IPS-18c (cell line): ENCODE results near the gene CHKB.
A peak's percentile ranks its signal among the peaks of the same experiment; 100 is the strongest.

Experiments
- H3K4me3 ChIP-seq: 2 replicates; pipeline ENCODE4 v1.7.0; 2013; ENCODE audit warnings: low read depth, mild to moderate bottlenecking, low read length, moderate library complexity; ENCODE audit not compliant: insufficient read depth
- H3K9me3 ChIP-seq: one replicate; pipeline ENCODE4 v1.6.1; 2013; ENCODE audit warnings: mild to moderate bottlenecking, low read length, moderate library complexity; ENCODE audit not compliant: control insufficient read depth, insufficient read depth

The CHKB gene

DNA sequence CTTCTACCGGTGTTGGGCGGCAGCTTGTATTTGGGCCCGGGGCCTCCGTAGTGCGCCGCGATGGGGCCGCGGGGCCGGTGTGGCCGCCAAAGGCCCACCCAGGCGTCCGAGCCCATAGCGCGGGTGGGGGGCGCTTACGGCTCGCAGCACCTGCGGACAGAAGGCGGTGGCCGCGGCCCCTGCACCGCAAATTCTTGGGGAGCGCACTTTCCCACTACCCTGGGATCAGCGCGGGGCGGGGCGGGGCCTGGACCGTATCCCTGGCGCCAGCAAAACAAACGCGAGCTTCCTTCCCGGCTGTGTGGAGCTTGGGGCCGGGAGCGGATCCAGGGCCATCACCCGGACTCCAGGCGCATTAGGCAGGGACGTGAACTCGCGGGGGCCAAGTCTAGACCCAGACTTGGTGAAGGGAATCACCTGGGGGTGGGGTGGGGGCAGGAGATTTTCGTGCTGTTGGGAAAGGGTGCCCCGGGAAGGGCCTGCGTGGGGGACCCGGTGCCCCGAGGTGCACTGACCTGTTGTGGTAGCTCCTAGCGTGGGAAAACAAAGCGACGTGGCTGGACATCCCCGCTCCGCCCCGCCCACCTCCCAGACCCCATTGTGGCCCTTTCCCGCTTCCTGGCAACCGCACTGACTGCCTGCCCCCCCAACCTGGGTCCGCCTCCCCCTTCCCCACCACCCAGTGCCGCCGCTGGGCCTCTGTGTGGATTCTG lies 50.5 kb downstream of the CHKB start:
- peak overlapping the region; percentile 52 for H3K4me3 ChIP-seq
- H3K9me3 ChIP-seq, result peaks cover 3% of the 10 kb centered on the region

DNA sequence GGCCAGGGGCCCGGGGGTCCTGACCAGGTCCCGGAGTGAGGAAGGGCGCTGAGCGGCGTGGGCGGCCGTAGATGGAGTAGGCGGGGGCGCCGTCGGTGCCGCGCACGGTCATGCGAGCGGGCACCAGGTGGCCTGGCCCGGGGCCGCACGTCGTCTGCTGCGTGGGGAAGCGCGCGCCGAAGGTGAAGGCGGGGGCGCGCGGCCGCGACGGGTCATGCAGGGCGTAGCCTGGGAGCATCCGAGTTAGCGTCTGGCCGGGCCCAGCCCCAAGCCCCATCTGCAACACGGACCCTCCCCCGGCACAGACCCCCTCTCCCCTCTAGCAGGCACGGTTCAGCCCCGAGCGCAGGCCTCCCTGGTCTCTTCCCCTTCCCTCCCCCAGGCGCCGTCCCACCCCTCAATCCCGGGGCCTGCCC lies 51.1 kb downstream of the CHKB start:
- peaks cover 6% of the 10 kb centered on the region for H3K9me3 ChIP-seq
- H3K4me3 ChIP-seq, result peak overlapping the region; percentile 52

DNA sequence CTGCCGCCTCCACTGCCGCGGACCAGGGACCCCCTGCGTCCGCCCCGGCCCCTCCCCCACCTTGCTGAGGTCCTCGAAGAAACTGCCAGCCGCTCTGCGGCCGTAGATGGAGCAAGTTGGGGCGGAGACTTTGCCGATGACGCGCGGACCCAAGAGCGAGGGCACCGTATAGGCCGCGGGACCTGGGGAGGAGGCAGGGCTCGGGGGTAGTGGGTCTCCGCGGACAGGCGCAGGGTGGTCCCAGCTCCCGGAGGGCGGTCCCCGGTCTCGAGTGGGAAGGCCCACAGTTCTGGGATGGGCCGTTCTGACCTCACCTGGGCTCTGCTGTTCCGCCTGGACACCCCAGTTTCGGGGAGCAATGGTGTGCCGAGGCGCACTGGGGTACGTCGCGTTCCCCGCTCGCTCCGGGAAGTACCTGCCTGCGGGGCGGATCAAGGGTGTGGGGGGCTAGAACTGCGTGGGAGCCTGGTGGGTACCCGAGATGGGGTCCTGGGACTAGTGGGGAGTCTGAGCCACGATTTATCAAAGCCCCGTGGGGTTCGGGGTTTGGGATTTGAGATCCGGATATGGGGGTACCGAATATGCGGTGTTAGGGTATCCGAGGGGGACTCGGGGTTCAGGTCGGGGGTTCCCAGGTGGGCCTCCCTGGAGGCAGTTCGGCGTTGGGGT lies 51.6 kb downstream of the CHKB start:
- Histone ChIP-seq H3K9me3 (peaks cover 6% of the 10 kb centered on the region), H3K4me3 (peak overlapping the region; percentile 52)

DNA sequence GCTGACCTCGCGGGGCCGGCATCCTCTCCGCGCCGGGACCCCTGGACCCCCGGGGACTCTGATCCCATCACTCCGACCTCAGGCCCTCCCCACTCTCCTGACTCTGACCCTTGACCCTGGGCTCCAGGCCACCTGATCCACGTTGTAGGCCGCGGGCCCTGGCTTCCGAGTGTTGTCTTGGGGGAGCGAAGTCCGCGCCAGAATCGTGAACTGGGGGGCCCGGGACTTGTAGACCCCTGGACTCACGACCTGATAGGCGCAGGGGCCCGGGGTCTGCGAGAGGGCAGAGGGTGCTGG lies 52.1 kb downstream of the CHKB start:
- Histone ChIP-seq H3K9me3 (peaks cover 6% of the 10 kb centered on the region), H3K4me3 (peak overlapping the region; percentile 52; the same call in 1 of the 2 replicates)

DNA sequence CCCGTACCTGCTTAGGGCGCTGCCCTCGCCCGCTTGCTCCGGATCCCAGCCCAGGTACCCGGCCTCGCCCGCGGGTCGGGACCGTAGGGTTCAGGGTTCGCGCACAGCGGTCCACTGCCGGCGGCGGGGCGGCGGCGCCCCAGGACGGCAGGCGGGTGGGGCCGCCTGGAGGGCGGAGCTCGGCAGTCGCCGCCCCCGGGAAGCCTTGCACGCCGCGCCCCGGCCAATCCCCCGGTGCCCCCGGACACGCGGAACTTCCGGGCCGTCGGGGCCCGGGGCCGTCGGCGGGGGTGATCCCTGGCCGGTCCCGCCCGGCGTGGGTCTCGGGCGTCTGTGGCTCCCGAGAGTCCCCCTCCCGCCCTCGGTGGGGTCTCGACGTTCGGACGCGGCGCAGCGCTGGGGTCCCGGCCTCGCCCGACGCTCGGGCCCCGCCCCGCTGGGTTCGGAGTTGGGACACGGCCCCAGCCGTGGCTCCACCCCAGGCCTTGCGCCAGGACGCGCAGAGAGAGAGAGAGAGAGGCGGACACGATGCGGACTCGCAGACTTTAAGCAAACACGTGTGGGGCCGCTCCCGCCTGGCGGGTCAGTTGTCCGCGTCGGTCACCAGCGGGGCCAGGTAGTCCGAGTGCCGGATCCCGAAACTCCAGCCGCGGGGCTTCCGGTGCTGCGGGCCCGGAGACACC lies 52.6 kb downstream of the CHKB start, which contains the start of gene TYMP:
TYMP (minus strand) TSS at position 116 of the 683 bp plus-strand sequence. CDS start 303 bp downstream, outside the sequence.
- H3K9me3 ChIP-seq, result peaks cover 6% of the 10 kb centered on the region
- peak within 1 kb of the TSS; percentile 52 for H3K4me3 ChIP-seq

DNA sequence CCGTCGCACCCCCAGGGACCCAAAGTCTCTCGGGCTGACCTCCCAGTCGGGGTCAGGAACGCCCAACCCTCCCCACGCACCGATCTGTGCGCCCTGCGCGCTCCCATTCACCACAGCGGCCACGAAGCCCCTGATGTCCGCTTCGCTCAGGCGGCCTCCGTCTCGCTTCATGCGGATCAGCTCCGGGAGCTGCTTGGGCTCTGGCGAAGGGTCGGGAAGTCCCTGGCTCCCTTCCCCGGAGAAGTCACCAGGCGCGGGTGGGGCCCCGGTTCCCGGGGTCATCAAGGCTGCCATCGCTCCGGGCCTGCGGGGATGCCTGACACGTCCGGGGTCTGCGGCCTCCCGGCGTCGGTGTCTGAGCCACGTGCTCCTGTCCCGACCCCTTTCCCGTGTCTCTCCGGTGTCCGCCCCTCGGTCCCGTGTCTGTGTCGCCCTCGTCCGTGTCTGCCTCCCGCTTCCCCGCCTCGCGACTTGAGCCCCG lies 53.2 kb downstream of the CHKB start:
- peaks cover 6% of the 10 kb centered on the region for H3K9me3 ChIP-seq
- no peak overlapping the region; the same call in 1 of the 2 replicates for H3K4me3 ChIP-seq
